NK-92 (cell line): ENCODE results near the gene KRTCAP2.
"Not testable (repeated sequence)": the region's sequence is repeated elsewhere in the genome, so short reads cannot be mapped to it uniquely, and the experiment has no call there.

Experiments
- DNase-seq: peaks from one replicate; lab custom pipeline; 2025; ENCODE audit not compliant: unreplicated experiment; lab: John Stamatoyannopoulos, UW

Gene KRTCAP2

GRCh38 chr1:155170101-155170785 is 2.9 kb downstream of the KRTCAP2 start:
- no peak for DNase-seq

GRCh38 chr1:155169541-155169940 is 3.6 kb downstream of the KRTCAP2 start:
- no peak for DNase-seq

DNA sequence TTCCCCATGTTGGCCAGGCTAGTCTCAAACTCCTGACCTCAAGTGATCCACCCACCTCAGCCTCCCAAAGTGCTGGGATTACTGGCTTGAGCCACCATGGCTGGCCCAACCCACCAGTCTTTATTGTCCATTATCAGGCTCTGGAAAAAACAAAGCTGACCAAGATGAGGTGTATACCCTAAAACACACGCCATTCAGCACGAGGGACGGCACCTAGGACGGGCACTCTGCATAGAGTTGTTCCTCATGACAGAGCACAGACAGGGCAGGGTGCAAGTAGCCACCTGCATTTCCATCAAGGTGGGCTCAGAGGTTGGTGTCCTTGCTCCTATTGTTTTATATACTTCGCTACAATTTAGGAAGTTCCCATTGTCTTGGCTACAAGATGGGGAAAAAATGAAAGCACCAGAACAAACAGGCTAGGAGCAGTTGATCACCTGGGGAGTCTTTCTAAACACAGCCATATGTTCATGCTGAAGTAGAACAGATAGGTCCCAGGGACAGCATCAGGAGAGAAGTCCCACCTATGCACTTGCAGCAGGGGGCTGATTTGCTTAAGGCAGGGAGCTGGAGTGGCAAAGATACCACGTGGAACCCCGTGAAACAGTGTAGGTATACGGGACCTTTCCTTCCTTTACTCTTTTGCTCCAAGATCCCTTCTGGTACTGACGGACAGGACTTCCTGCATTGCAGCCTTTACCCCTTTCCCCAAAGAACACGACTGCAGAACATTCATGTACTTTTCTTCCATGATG is 4.5 kb downstream of the KRTCAP2 start:
- no peak for DNase-seq

- not testable (repeated sequence) for DNase-seq
Observed at GRCh38 chr1:155168105-155168445, 5.0 kb downstream of the KRTCAP2 start.

DNA sequence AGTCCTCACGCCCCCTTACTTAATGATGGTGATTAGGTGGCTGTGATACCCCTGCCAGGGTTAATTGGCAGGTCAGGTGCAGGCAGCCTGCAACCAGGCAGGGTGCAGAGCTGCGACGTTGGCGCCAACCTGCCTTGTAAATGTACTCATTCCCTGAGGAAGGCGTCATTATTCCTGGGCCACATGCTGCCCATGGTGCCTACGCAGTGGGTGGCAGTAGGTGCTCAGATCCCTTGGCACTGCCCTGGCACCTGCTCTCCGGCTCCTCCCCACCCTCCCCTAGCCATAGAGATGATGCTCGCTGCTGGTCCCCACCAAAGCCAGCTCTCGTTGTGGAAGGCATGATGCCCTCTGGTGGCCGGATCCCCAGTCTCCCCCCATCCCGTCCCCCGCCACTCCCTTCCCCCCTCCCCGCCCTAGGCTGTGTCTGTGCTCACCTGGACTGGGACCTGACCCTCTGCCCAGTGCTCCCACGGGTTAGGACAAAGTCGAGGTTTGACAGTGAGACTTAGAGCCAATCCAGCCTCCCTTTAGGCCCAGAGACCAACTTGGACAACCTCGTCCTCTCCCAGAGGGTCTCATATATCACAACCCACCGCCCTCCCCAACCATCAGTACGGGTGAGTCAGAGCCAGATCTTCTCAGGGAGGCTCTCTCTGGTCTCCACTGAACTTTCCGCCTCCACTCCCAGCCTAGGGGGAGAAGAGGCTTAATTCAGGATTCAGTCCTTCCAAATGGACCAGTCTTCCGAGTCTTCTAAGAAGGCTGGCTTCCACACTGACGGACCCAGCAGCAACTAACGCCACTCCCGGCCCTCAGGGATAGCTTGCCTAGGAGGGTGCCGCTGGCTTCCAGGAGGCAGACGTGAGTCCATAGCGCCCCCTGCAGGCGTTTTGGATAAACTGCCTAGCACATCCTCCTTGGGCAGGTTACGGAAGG is 5.7 kb downstream of the KRTCAP2 start:
- no peak for DNase-seq

DNA sequence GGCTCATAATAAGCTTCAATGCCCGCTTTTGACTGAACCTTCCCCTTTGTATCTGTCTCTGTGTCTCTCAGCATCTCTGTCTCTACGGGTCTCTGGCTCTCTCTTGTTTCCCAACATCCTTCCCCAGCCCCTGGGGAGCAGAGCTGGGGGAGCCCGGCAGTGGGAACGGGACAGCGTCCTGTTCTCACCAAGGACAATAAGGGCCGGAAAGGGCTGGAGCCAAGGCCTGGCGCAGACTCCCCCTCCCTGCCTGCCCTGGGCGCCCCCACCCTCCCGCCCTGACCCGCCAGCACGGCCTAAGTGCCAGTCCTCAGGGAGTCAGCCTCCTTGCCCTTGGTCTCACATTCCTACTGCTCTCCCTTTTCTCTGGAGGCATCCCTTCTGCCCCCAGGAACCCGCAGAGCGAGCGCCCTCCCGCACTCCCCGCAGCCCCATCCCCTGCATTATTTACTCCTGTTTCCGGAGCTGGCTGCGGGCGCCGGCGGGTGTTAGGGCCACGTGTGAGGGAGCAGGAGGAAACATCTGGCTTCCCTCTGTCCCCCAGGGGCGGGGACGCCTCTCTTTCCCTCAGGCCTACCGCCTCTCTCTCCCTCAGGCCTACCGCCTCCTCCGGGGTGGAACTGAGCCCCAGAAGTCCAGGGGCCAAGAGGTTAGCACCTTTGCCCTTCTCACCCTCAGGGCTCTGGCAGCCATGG is 6.5 kb downstream of the KRTCAP2 start:
- no peak for DNase-seq

- DNase-seq: no peak
Observed at GRCh38 chr1:155166051-155166470, 7.0 kb downstream of the KRTCAP2 start.

GRCh38 chr1:155164625-155165024 is 8.5 kb downstream of the KRTCAP2 start:
- not testable (repeated sequence) for DNase-seq

GRCh38 chr1:155163785-155164184 is 9.3 kb downstream of the KRTCAP2 start:
- not testable (repeated sequence) for DNase-seq

- DNase-seq: not testable (repeated sequence)
Observed at GRCh38 chr1:155162631-155163030, 10.5 kb downstream of the KRTCAP2 start.

DNA sequence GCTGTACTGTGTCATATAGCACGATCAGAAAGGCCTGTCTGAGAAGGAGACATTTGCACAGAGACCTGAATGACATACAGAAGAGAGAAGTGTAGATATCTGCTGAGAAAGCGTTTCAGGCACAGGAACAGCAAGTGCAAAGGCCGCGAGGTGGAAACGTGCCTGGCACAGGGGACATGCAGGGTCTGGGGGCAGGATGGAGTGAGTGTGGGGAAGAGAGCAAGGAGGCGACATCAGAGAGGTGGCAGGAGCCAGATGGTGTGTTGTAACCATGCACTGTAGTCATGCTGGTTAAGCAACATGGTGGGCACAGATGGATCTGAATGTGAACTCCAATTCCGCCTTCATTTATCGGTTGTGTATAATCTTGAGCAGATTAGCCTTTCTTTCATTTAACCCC is 13.0 kb downstream of the KRTCAP2 start:
- DNase-seq: no peak

- no peak for DNase-seq
Observed at GRCh38 chr1:155158991-155159390, 14.1 kb downstream of the KRTCAP2 start.

GRCh38 chr1:155155996-155156643 is 17.0 kb downstream of the KRTCAP2 start:
- DNase-seq: not testable (repeated sequence)

DNA sequence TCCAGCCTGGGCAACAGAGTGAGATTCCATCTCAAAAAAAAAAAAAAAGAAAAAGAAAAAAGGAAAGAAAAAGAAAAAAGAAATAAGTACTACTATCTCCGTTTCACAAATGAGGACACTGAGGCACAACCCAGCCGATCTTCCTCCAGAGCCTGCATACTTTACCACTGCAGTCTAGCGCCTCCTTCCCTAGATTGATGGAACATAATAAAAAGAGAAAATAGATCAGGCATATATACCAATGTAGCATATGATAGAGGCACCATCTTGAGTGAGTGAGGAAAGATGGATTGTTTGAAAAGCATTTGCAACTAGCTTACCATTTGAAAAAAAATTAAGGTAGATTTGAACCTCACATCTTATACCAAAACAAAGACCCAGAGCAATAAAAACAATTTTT is 27.6 kb downstream of the KRTCAP2 start:
- no peak for DNase-seq

DNA sequence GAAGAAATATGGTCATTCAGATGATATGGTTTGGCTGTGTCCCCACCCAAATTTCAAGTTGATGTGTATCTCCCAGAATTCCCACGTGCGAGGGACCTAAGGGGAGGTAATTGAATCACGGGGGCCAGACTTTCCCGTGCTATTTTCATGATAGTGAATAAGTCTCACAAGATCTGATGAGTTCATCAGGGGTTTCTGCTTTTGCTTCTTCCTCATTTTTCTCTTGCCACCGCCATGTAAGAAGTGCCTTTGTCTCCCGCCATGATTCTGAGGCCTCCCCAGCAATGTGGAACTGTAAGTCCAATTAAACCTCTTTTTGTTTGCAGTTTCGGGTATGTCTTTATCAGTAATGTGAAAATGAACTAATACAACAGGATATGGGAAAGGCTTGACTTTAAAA is 31.4 kb downstream of the KRTCAP2 start:
- DNase-seq: no peak

- no peak for DNase-seq
Observed at GRCh38 chr1:155140630-155140953, 32.5 kb downstream of the KRTCAP2 start.

- no peak for DNase-seq
Observed at GRCh38 chr1:155139895-155140629, 33.0 kb downstream of the KRTCAP2 start, which contains the start of gene DPM3. Gene DPM3, minus strand, starts transcription at chr1:155140531. Its CDS starts 291 bp downstream, at chr1:155140240.

DNA sequence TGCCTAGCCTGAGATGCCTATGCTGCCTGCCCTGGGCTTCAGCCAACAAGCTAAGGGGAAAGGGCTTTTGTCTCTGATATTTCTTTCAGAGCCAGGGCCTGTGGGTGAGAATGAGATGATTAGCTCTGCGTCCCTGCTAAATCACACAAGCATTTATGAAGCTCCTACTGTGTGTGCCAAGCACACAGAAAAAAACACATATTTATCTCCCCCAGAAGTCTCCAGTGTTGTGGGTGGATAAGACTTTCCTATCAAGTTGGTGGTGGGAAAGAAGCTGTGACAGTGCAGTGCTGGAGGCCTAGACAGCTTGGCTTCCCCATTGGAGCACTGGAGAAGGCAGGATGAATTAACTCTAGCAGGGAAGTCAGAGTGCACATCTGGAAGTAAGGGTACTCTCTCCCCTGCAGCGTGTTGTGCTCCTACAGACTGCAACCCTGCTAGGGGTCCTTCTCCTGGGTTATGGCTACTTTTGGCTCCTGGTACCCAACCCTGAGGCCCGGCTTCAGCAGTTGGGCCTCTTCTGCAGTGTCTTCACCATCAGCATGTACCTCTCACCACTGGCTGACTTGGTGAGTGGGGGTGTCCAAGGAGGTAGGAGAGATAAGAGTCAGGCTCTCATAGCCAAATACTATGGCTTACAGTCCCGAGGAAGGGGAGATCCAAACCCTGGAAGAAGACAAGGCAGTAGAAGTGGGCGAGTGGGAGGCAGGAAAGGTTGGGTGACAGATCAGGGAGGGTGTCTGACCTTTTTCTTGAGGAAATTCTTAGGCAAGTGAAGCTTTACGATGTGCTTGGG is 35.8 kb downstream of the KRTCAP2 start:
- no peak for DNase-seq

DNA sequence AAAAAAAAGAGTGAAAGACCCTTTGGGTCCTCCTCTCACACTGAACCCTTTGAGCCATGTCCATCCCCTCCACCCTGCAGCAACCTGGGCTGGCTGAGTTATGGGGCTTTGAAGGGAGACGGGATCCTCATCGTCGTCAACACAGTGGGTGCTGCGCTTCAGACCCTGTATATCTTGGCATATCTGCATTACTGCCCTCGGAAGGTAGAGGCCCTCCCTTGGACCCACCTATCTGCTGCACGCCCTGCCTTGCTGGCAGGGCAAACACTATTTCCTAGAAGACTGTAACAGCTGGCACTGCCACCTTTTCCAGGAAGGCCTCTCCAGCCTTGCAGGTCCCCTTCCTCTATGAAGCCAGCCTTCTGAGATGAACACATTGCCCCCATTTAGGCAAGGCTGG is 36.4 kb downstream of the KRTCAP2 start:
- DNase-seq: no peak
